Prostate gland (tissue), 2 donors: Measurements from ENCODE around the gene STK24.

ENCODE experiments used
- POLR2A ChIP-seq: fragments of 450-650 bp; IDR thresholded peaks from one replicate; pipeline ENCODE4 v1.6.1; 2016; ENCODE audit warnings: antibody characterized with exemption, mild to moderate bottlenecking
- POLR2AphosphoS5 ChIP-seq: sonication (generic); formaldehyde crosslinking; IDR thresholded peaks from one replicate; pipeline ENCODE4 v1.6.1; 2017; ENCODE audit warnings: antibody characterized with exemption
- TF ChIP-seq, protein P1 (sequence below), 4 experiments: fragments of 200-600 bp in 2 of 4; fragments of 450-650 bp in 2 of 4; sonication (generic) in 2 of 4; IDR thresholded peaks; 1 replicate in 3 of 4; 2 replicates in 1 of 4; pipeline ENCODE4 v1.5.1; 2016 to 2019; ENCODE audit warnings: antibody characterized with exemption in 4 of 4, mild to moderate bottlenecking in 2 of 4, moderate library complexity in 2 of 4

DNA sequence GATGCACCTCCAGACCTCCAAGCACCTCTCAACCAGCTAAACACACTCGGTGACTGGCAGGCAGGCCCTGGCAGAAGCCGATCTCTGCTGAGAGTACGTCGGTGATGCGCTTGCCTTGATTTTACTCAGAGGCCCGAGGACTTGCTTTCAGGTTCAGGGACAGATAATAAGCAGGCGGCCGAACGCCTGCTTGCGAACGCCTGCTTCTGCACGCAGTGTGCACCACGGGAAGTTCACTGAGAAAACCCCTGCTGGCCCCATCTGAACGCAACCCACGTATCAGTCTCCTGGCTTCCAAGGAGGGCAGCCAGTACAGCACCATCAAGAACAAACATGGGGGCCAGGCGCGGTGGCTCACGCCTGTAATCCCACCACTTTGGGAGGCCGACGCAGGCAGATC lies 108.0 kb downstream of the STK24 start:
- TF ChIP-seq, protein P1, sequence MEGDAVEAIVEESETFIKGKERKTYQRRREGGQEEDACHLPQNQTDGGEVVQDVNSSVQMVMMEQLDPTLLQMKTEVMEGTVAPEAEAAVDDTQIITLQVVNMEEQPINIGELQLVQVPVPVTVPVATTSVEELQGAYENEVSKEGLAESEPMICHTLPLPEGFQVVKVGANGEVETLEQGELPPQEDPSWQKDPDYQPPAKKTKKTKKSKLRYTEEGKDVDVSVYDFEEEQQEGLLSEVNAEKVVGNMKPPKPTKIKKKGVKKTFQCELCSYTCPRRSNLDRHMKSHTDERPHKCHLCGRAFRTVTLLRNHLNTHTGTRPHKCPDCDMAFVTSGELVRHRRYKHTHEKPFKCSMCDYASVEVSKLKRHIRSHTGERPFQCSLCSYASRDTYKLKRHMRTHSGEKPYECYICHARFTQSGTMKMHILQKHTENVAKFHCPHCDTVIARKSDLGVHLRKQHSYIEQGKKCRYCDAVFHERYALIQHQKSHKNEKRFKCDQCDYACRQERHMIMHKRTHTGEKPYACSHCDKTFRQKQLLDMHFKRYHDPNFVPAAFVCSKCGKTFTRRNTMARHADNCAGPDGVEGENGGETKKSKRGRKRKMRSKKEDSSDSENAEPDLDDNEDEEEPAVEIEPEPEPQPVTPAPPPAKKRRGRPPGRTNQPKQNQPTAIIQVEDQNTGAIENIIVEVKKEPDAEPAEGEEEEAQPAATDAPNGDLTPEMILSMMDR (IDR thresholded peaks at IDR 0.05) = no peak
- TF ChIP-seq POLR2AphosphoS5 = no peak
- TF ChIP-seq POLR2A = no peak
